ENCODE results near the gene ATP8B1.
A peak's percentile ranks its signal among the peaks of the same experiment; 100 is the strongest.
"Not testable (repeated sequence)": the region's sequence is repeated elsewhere in the genome, so short reads cannot be mapped to it uniquely, and the experiment has no call there.

Gene ATP8B1

GRCh38 chr18:57803103-57803969, at the start of gene ATP8B1:
Gene ATP8B1, minus strand, starts transcription at chr18:57803315. Its CDS starts 71,508 bp downstream, at chr18:57731807.
- H3K4me3 ChIP-seq (ENCODE audit: low read depth, low read length) = peak within 1 kb of the TSS; percentile 66

GRCh38 chr18:57850063-57850462, 46.9 kb upstream of the ATP8B1 start:
- H3K4me3 ChIP-seq (ENCODE audit: low read depth, low read length) = no peak overlapping the region

- not testable (repeated sequence) for H3K4me3 ChIP-seq (ENCODE audit: low read depth, low read length)
Observed at GRCh38 chr18:57848374-57848773, 45.3 kb upstream of the ATP8B1 start.

- H3K4me3 ChIP-seq (ENCODE audit: low read depth, low read length) = not testable (repeated sequence)
Observed at GRCh38 chr18:57847431-57847830, 44.3 kb upstream of the ATP8B1 start.

- no peak overlapping the region for H3K4me3 ChIP-seq (ENCODE audit: low read depth, low read length)
Observed at GRCh38 chr18:57846258-57846657, 43.1 kb upstream of the ATP8B1 start.

GRCh38 chr18:57845605-57846074, 42.5 kb upstream of the ATP8B1 start:
- H3K4me3 ChIP-seq (ENCODE audit: low read depth, low read length) = no peak overlapping the region

- H3K4me3 ChIP-seq (ENCODE audit: low read depth, low read length) = no peak overlapping the region
Observed at GRCh38 chr18:57844319-57844718, 41.2 kb upstream of the ATP8B1 start.

- H3K4me3 ChIP-seq (ENCODE audit: low read depth, low read length) = no peak overlapping the region
Observed at GRCh38 chr18:57843386-57843785, 40.3 kb upstream of the ATP8B1 start.

- no peak overlapping the region for H3K4me3 ChIP-seq (ENCODE audit: low read depth, low read length)
Observed at GRCh38 chr18:57841568-57841967, 38.5 kb upstream of the ATP8B1 start.

GRCh38 chr18:57839942-57840381, 36.8 kb upstream of the ATP8B1 start:
- no peak overlapping the region for H3K4me3 ChIP-seq (ENCODE audit: low read depth, low read length)

- H3K4me3 ChIP-seq (ENCODE audit: low read depth, low read length) = no peak overlapping the region
Observed at GRCh38 chr18:57837917-57838548, 34.9 kb upstream of the ATP8B1 start.

- H3K4me3 ChIP-seq (ENCODE audit: low read depth, low read length) = no peak overlapping the region
Observed at GRCh38 chr18:57836557-57836956, 33.4 kb upstream of the ATP8B1 start.

GRCh38 chr18:57835904-57836303, 32.8 kb upstream of the ATP8B1 start:
- no peak overlapping the region for H3K4me3 ChIP-seq (ENCODE audit: low read depth, low read length)

- no peak overlapping the region for H3K4me3 ChIP-seq (ENCODE audit: low read depth, low read length)
Observed at GRCh38 chr18:57834616-57835015, 31.5 kb upstream of the ATP8B1 start.

- H3K4me3 ChIP-seq (ENCODE audit: low read depth, low read length) = no peak overlapping the region
Observed at GRCh38 chr18:57833441-57834101, 30.5 kb upstream of the ATP8B1 start.

GRCh38 chr18:57832730-57833129, 29.6 kb upstream of the ATP8B1 start:
- H3K4me3 ChIP-seq (ENCODE audit: low read depth, low read length) = no peak overlapping the region

- no peak overlapping the region for H3K4me3 ChIP-seq (ENCODE audit: low read depth, low read length)
Observed at GRCh38 chr18:57831597-57832377, 28.7 kb upstream of the ATP8B1 start.

GRCh38 chr18:57827646-57828045, 24.5 kb upstream of the ATP8B1 start:
- no peak overlapping the region for H3K4me3 ChIP-seq (ENCODE audit: low read depth, low read length)

GRCh38 chr18:57826252-57826651, 23.1 kb upstream of the ATP8B1 start:
- H3K4me3 ChIP-seq (ENCODE audit: low read depth, low read length) = no peak overlapping the region

GRCh38 chr18:57820583-57820982, 17.5 kb upstream of the ATP8B1 start:
- not testable (repeated sequence) for H3K4me3 ChIP-seq (ENCODE audit: low read depth, low read length)

Measured in iPS-11a (cell line).